Myocyte (in vitro differentiated cells): ENCODE measurements around the gene GGA3. TPM values are rescaled to one million over a fixed set of nuclear protein-coding genes. Genes with fewer than 3 reads are reported as not detected.

Experiments
- DNase-seq: peaks from one replicate; pipeline ENCODE4 v3.0.0-alpha.2; 2012; ENCODE audit warnings: low read depth
- total RNA-seq: library from RNA; depleted of rRNA; stranded (reverse); fragments of >200 nt; gene quantifications from 2 replicates; pipeline ENCODE4 v1.2.3, GENCODE V29; 2014

GGA3 gene
- total RNA-seq, 1 donor from 2014 or later, result 18.9 TPM

DNA sequence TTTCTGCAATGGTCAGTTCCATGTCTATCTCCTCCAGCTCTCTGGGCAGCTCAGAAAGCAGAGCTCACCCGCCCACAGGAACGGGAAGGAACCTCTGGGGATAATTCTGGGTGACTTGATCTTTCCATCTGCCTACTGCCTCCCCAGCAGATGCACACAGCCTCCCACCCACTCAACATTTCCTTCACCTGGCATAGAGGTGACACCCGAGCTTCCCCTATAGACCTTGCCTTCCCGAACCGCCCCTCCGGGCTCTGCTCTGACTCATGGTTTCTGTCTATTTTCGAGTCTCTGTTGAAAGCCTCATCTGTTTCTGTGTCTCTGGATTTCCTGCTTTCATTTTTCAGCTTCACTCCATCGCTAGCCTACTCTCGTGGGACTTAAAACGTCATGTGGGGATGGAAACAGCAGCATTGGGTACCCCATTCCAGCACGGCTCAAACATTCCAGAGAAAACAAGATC lies 11.4 kb downstream of the GGA3 start:
- DNase-seq, result peak; percentile 71

DNA sequence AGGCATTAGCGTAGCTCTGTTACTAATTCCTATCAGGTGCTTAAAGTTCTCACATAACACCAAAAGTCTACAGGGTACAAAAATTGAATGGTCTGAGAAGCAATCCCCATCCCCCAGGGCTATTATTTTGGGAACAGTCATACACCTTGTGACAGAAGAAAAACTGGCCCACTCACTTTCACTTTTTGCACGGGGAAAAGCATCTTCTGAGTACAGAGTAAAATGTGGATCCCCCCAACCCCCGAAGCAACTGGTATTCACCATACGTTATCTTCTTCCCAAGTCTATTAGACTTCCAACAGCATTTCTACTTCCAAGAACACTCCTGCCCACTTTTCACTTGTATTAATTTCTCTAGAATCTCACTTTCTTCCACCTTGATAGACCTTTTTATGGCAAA lies 11.8 kb downstream of the GGA3 start:
- no peak for DNase-seq

DNA sequence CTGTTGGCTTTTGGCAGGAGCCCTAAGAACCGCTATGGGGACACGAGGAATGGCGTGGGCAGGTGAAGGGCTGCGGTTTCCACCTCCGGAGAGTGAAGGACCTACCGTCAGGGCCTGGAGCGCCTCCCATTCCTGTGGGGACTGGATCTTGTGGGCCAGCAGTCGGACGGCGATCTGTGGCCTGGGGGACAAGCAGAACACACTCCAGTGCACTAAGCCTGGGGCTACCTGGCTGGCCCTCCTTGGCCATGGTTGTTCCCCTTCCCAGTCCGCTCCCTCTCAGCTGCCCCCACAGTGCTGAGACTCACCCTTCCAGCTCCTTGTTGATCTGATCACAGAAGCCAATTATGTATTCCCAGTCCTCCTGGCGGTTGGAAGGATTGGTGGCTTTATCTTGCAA lies 15.0 kb downstream of the GGA3 start:
- DNase-seq, result no peak

DNA sequence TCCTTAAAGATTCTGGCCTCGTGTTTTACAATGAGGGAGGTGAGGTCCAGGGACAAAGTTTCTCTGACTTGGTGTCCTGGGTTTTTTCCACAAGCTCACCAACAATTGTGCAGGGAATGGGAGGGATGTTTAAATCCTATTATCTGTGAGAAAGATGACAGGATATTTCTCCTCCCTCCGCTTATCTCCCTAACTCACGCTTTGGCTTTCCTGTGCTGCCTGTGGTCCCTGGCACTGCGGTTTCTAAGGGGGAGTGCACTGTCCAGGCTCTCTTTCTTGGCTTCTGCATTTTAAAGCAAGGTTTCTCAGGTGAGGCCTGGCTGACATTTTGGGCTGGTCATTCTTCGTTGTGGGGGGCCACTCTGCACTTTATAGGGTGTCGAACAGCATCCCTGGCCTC lies 16.4 kb downstream of the GGA3 start:
- no peak for DNase-seq

DNA sequence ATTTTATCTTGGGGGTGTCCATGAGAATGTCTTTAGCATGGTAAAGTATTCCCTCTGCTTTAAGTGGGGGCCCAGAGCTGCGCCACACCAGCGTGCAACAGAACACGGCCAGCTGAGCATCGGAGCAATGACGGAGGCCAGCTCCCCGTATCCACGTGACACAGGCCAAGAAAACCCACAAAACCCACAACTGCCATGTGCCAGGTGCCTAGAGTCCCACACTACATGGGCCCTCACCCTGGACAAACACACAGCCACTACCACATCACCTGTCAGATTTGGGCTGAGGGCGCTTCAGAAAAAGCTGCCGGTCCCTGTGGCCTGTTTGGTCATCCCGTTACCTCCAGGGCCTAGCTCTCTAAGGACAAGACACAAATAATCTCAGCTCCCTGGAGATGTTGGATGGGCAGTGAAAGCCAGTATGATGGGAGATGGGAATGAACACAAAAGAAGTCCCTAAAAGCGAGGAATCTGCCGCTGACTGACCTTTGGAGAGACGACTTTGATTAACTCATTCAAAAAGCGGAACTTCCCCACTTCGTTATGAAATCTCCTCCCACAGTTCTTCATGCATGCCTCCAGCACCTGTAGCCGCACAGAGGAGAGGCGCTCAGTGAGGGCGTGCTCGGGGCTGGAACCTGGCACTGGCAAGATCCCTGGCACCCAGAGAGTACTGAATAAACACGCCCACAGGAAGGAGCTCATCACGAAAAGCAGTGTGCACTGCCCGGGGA lies 17.1 kb downstream of the GGA3 start:
- peak; percentile 79 for DNase-seq

DNA sequence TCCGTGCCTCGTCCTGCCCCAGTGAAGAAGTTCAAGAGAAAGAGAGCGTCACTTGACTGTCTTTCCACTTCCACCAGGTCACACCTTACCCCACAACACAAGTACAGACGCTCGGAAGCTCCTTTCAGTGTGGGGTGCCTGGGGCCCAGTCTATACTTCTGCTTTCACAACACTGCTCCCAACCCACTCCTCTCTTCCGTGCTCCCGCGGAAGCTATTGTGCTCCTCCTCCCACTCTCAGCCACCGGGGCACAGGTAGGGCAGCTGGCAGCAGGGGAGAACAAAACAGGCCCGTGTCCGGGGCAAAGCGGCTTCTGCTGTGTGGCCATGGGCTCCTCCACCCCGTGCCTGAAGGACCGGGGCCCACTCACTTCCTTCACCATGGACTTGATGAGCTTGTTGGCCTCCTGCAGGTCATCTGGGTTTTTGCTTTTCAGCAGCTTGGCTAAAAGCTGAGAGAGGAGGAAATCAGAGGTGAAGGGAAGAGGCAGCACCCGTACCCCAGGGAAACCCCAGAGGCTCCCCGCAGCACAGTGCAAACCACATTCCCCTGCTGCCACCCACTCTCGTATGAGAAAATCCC lies 18.9 kb downstream of the GGA3 start:
- DNase-seq, result no peak

DNA sequence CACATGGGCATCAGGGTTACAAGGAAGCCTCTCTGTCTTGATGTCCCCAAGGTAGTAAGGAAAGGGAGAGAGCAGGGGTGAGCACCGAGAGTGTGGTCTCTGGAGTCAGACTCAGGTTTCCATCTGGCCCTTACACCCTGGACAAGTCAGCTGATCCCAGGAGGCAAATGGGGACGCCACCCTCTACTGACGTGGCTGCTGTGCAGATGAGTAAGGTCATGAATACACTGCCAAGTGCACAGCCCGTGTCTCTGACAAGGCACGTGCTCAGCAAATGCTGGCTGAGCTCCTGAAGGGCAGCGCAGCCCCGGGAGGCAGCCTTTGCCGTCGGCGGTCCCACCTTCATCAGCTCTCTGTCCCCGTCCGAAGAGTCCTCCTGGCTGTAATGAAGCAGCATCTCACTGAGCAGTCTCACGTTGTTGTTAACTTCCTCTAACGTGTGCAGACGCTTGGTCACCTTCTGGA lies 19.4 kb downstream of the GGA3 start:
- peak; percentile 74 for DNase-seq

DNA sequence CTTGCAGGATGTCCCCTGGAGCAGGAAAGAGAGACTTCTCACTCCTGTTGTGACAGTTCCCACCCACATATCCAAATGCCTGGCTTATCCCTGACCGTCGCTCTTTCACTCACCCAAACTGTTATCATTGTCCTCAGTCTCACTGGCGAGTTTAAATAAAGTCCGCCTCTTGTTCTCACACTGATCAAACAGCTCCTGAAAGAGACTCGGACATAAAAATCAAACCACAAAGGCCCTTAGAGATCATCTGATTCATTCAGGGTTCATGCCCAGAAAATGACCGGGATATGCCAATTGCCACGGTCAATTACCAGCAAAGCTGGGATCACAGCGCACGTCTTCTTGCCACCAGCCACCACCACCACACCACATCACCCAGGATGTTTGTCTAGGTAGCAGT lies 19.9 kb downstream of the GGA3 start:
- peak; percentile 21 for DNase-seq

DNA sequence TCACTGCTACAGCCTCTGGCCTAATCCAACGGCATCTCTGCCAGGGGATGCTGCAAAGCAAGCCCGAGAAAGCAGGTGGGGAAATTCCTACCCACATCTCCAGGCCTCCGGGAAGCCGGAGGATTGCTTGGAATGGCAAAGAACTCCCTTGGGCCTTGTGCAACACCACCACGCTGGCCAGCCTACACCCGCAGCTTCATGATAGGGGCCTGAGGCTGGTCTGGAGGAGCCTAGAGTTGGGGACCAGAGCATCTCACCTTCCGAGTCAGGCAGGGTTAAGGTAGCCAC lies 20.3 kb downstream of the GGA3 start:
- DNase-seq, result peak; percentile 44

DNA sequence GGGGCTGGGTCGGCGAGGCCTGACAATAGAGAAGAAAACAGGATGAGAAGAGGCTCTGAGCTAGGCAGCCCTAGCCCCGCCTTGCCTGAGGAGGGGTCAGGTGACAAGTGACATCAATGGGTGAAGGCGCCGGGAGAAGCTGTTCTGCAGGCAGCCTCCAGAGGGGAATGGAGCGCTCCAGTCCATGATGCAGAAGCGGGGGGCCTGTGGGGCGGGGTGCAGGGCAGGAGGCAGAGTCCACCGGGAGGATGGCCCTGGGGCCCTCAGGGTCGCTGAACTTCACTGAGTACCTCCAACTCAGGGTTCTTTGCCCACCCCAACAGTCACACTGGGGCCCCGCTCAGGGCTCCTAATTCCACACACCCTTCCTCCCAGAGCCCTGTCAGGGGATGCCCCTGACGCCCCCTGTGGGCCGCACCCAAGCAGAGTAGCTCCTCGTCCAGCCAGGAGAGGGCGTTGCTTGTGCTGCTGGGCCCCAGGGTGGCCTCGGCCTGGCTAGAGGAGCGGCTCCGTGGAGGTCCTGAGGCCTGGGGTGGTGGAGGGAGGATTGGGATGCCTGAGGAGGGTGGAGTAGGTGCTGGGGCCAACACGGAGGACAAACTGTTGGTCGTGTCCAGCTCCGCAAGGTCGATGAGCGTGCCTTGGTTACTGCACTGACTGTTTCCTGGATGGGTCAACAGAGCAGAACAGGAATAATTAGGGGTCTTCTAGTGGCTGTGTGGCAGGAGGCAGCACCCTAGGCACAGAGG lies 20.8 kb downstream of the GGA3 start:
- DNase-seq, result peak; percentile 55

DNA sequence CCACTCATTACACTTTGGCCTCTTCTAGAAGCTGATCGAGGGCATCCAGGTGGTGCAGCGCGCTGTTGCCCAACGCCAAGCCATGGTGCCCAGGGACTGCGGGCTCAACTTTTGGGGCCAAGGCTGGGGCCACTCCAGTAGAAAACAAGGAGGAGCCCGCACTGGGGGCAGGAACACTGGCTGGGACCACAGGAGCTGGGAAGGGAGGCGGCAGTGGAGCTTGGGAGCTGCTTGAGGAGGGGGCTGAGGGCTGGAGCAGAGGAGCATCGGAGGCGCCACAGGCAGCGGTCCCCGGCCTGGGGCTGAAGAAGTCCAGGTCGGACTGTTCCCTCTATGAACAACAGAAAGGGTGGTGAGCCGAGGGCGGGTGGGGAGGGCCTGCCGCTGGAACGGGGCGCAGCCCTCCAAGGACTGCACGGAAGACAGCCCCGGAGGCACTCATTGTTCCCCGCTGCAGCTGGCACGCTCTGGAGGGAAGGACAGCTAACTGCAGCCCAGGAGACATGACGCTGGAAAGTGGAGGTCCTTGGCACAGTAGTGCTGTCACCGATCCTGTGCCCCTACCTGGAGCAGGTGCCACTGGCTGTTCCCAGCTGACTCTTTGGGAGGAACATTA lies 21.5 kb downstream of the GGA3 start:
- DNase-seq, result no peak

DNA sequence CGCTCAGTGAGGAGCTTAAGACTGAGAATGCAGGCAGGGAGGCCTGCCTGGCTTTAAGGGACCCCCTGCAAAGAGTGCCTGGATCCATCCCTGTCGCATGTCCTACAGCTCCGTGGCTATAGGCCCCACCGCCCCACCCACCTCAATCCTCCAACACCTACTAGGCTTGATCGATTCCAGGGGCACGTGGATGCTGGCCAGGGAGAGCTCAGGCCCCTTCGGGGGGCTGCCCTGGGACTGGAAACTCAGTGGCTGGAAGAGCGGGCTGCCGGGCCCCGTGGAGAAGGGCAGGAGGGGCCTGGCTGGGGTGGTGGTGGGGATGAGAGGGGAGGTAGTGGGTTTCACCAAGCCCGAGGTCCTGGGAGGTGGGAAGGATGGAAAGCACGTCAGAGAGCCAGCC lies 22.2 kb downstream of the GGA3 start:
- no peak for DNase-seq

DNA sequence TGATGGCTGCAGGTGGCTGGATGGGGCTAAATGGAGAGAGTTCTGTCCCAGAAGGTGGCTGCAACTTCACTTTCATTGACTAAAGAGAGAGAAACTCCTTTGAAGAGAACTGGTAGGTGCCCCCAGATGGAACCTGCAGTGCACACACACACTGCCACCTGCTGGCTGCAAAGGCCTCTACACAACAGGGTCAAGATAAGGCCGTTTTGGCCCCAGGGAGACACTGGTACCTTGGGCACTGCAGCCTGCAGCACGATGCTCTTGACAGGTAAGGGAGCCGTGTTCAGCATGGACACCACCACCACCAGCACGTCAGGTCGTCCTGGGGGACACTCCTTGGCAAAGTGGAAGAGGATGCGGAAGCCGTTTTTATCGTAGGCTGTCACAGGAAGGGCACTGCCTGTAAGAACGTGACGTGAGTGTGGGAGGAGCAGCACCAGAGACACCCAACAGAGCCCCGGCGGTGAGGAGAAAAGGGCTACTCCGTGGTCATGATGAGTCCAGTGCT lies 22.7 kb downstream of the GGA3 start:
- DNase-seq, result peak; percentile 48

DNA sequence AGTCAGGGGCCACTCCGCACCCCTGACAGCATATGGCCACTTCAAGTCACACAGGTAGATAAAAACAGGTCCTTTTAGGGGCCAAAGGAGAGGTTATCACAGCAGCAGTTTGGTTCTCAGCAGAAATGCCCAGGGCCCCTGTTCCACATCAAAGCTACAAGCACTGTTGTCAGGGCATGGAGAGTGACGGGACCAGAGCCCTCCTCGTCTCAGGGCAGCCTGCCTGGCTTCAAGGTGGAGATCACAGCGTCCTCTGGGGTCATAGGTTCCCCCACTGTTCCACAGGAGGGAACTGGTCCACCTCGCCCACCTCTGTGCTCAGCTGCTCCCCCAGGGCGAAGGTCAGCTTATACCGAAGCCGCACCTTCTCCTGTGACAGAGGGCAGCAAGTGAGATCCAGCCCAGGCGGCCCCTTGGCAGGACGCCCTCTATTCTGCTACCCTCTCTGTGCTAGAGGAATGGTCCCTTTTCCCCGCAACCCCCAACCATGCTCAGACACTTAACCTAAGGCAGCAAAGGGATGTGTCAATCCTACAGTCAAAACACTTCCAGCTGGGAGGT lies 23.3 kb downstream of the GGA3 start:
- no peak for DNase-seq

DNA sequence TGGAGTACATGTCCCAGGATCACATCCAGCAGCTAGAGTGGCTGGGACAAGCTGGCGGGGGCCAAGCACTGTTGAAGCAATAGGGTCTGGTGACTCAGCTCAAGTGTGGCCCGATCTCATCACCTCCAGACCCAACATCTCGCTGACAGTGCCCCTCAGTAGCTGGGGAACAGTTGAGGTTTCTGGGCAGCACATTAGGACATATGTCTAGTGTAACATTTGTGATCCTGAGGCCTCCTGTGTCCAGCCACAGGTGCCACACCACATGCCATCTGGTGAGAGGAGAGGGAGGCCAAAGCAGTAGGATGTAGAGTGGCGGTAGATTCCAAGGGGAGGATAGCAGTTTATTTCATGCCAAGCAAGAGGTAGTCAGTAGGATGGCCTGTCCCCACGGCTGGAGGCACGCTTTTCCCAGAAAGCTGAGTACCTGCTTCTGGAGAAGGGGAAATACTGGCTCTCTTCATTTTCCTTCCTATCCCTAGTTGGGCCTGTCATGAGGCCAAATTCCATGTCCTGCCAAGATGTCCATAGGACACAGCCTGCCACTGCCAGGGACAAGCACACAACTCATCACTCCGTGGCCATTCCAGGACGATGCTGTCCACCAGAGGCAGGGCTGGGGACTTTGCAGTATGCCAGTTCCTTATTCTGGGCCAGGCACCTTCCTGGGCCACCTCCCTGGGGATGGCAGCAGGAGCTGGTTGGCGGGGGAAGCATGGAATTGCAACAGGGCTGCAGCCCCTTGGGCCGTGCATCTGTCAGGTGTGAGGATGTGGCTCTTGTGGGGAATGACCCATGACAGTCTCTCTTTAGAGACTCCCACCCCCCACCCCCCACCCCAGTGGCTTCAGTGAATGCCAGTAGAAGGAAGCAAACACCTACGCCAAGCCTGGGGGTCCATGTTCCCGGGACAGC lies 24.0 kb downstream of the GGA3 start:
- peak; percentile 37 for DNase-seq

DNA sequence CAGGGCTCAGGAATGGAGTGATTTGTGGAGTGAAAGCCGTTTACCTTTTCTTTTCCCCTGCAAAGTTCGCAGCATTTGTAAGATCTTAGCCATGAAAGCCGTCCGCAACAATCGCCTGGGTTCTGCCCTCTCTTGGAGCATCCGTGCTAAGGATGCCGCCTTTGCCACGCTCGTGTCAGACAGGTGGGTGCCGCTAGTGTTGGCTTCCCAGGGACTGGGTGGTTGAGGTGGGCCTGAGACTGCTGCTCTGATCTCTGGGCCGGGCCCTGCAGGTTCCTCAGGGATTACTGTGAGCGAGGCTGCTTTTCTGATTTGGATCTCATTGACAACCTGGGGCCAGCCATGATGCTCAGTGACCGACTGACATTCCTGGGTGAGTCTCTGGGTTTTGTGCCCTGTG lies 28.6 kb downstream of the GGA3 start:
- DNase-seq, result no peak

DNA sequence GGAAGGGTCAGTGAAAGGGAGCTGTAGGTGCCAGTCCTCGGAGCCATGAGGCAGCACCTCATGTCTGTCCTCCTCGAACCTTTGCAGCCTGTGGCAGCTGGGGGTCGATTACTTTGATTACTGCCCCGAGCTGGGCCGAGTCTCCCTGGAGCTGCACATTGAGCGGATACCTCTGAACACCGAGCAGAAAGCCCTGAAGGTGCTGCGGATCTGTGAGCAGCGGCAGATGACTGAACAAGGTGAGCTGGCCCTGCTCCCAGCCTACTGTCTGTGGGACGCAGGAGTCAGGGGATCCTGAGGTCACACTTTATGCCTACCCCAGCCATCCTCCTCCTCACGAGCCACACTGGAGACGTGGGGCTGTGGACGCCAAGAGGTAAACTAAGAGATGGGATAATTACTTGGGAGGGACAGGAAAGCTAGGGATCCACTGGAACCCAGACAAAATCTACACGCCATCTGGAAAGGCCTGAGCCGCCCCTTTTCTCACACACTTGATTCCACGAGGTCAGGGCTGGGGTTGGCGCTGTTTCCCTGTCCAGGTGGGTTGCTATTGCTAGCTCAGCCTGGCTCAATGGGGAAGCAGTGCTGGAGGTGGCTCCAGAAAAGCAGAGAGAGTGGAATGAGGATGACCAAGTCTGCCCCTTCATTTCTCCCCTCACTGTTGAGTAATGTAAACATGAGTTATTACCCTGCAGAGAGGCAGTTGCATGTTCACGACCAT lies 29.5 kb downstream of the GGA3 start:
- no peak for DNase-seq

DNA sequence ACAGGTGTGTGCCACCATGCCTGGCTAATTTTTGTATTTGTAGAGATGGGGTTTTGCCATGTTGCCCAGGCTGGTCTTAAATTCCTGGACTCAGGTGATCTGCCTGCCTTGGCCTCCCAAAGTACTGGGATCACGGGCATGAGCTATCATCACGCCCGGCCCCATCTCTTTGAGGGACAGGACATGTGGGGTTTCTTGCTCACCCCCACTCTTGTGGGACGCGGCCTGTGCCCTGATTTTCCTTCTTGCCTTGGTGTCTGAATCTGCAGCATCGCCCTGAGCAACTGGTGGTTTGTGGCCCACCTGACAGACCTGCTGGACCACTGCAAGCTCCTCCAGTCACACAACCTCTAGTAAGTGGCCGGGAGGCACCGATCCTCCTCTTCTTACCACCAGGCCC lies 30.3 kb downstream of the GGA3 start:
- DNase-seq, result no peak

DNA sequence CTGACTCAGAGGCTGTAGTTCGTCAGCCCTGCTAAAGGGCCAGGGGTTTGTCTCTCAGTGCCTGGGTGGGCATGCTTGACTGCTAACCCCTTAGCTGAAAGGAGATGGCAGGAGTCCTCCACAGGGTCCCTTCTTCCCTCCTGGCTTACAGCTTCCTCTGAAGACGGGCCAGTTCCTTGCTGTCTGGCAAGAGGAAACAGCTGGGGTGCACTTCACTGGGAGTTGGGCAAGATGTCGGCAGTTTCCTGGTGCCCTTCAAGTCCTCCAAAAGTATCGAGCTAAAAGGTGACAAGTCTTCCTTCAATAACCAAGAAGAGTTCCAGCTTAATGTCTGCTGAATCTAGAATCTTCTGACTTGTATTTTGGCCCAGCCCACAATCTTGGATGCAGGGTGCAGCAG lies 32.6 kb downstream of the GGA3 start:
- DNase-seq, result no peak

DNA sequence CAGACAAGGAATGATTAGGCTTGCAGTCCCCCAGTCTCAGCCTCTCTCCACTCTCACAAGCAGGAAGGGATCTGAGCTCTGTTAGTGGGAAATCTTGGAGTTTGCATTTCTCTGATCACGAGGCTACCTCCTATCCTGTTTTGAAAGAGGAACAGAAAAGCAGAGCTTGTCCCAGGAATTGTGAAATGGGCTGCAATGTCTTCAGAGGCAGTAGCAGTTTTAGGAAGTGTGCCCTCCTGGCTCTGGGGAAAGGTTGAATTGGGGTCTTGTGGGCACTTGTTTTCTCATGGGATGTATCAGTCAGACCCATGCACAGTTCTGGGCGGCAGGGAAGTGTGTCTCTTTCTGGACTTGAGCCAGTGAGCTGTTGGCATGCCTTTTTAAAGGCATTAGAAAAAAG lies 33.1 kb downstream of the GGA3 start:
- DNase-seq, result no peak
